ENCODE data around the gene NPL.

GRCh38 chr1:182761396-182762395 lies 27.9 kb upstream of the NPL start:
- no peak for TF ChIP-seq CTCF (conservative IDR thresholded peaks at IDR 0.05)
- TF ChIP-seq ZFX (IDR thresholded peaks at IDR 0.05) = no peak
